ENCODE results near the gene CCDC27. TPM values are rescaled to one million over a fixed set of nuclear protein-coding genes. Genes with fewer than 3 reads are reported as not detected.

The CCDC27 gene
- total and polyA plus RNA-seq, 2 of the 13 experiments (the other 11 are each of a cell fraction or from before 2014, with no cell fraction given) = not detected

DNA sequence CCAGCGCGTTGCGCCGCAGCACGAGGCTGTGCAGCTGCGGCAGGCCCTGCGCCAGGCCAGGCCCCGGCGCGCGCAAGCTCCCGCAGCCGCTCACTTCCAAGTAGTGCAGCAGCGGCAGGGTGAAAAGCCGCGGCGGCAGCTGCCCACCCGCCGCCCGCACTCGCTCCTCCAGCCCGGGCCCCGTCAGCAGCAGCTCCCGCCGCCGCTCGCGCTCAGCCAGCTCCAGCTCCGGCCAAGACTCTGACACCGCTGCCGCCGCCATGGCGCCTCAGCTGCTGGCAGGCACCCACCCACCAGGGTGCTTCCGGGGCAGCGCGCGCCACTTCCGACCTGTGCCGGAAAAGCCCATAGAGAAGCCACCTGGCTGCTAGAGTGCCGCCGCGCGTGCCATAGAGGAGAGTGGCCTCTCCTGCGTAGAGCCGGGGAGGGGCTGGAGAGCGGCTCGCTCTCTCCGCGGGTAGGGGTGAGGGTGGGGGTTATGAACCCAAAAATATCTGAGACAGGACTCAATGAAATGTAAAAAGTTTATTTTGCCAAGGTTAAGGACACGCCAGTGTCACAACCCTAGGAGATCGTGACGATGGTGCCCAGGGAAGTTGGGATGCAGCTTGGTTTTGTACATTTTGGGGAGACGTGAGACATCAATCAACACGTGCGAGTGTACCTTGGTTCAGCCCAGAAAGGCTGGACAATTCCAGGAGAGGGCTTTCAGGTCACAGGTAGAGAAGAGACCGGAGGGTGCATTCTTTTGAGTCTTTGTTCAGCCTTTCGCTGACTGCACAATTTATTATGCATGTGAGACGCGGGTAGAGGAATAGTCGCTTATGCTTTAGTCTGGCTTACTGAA is 44.2 kb downstream of the CCDC27 start, which contains the start of gene LRRC47 (continued):
- TF ChIP-seq, protein P1, sequence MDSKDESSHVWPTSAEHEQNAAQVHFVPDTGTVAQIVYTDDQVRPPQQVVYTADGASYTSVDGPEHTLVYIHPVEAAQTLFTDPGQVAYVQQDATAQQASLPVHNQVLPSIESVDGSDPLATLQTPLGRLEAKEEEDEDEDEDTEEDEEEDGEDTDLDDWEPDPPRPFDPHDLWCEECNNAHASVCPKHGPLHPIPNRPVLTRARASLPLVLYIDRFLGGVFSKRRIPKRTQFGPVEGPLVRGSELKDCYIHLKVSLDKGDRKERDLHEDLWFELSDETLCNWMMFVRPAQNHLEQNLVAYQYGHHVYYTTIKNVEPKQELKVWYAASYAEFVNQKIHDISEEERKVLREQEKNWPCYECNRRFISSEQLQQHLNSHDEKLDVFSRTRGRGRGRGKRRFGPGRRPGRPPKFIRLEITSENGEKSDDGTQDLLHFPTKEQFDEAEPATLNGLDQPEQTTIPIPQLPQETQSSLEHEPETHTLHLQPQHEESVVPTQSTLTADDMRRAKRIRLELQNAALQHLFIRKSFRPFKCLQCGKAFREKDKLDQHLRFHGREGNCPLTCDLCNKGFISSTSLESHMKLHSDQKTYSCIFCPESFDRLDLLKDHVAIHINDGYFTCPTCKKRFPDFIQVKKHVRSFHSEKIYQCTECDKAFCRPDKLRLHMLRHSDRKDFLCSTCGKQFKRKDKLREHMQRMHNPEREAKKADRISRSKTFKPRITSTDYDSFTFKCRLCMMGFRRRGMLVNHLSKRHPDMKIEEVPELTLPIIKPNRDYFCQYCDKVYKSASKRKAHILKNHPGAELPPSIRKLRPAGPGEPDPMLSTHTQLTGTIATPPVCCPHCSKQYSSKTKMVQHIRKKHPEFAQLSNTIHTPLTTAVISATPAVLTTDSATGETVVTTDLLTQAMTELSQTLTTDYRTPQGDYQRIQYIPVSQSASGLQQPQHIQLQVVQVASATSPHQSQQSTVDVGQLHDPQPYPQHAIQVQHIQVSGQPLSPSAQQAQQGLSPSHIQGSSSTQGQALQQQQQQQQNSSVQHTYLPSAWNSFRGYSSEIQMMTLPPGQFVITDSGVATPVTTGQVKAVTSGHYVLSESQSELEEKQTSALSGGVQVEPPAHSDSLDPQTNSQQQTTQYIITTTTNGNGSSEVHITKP (CRISPR knock-in tag; IDR thresholded peaks at IDR 0.05; ENCODE audit: low read depth) = peak; percentile 75
- no peak for TF ChIP-seq U2AF2 (IDR thresholded peaks at IDR 0.05; ENCODE audit: low read depth, low read length)
- TF ChIP-seq, protein P2, sequence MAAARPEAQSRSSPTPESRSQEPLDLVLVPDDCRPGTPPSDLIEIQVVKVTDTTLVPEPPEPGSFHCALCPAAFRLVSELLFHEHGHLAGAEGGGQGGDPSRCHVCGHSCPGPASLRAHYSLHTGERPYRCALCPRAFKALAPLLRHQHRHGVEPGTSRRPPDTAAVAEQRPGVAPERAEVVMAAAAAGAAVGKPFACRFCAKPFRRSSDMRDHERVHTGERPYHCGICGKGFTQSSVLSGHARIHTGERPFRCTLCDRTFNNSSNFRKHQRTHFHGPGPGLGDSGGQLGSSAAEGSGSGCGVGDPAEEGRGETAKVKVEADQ (CRISPR knock-in tag; IDR thresholded peaks at IDR 0.05; ENCODE audit: borderline replicate concordance) = 0 out of 2 replicates have a peak, but pooled peaks have one; percentile 25
- TF ChIP-seq ZNF484 (CRISPR knock-in tag; IDR thresholded peaks at IDR 0.05; ENCODE audit: borderline replicate concordance, low read depth) = no peak
- TF ChIP-seq ZNF121 (CRISPR knock-in tag; IDR thresholded peaks at IDR 0.05) = no peak
- TF ChIP-seq, protein P3, sequence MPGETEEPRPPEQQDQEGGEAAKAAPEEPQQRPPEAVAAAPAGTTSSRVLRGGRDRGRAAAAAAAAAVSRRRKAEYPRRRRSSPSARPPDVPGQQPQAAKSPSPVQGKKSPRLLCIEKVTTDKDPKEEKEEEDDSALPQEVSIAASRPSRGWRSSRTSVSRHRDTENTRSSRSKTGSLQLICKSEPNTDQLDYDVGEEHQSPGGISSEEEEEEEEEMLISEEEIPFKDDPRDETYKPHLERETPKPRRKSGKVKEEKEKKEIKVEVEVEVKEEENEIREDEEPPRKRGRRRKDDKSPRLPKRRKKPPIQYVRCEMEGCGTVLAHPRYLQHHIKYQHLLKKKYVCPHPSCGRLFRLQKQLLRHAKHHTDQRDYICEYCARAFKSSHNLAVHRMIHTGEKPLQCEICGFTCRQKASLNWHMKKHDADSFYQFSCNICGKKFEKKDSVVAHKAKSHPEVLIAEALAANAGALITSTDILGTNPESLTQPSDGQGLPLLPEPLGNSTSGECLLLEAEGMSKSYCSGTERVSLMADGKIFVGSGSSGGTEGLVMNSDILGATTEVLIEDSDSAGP (CRISPR knock-in tag; IDR thresholded peaks at IDR 0.05; ENCODE audit: borderline replicate concordance) = peak; percentile 60; the same call in 1 of the 2 replicates
- no peak for TF ChIP-seq ZC3H4 (CRISPR knock-in tag; IDR thresholded peaks at IDR 0.05; ENCODE audit: borderline replicate concordance)
- no peak for TF ChIP-seq MLLT10 (CRISPR knock-in tag; IDR thresholded peaks at IDR 0.05)
- TF ChIP-seq, protein P4, sequence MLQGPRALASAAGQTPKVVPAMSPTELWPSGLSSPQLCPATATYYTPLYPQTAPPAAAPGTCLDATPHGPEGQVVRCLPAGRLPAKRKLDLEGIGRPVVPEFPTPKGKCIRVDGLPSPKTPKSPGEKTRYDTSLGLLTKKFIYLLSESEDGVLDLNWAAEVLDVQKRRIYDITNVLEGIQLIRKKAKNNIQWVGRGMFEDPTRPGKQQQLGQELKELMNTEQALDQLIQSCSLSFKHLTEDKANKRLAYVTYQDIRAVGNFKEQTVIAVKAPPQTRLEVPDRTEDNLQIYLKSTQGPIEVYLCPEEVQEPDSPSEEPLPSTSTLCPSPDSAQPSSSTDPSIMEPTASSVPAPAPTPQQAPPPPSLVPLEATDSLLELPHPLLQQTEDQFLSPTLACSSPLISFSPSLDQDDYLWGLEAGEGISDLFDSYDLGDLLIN (CRISPR knock-in tag; IDR thresholded peaks at IDR 0.05; ENCODE audit: borderline replicate concordance) = no peak
- no peak for TF ChIP-seq FLYWCH1 (CRISPR knock-in tag; IDR thresholded peaks at IDR 0.05)
- no peak for TF ChIP-seq GLI4 (CRISPR knock-in tag; IDR thresholded peaks at IDR 0.05; ENCODE audit: borderline replicate concordance)
- peak; percentile 50; the same call in 1 of the 2 replicates for TF ChIP-seq FOXO1 (CRISPR knock-in tag; IDR thresholded peaks at IDR 0.05)
- TF ChIP-seq CREM (IDR thresholded peaks at IDR 0.05) = peak; percentile 87
- TF ChIP-seq CREM (CRISPR knock-in tag; IDR thresholded peaks at IDR 0.05) = no peak
- TF ChIP-seq, protein P5, sequence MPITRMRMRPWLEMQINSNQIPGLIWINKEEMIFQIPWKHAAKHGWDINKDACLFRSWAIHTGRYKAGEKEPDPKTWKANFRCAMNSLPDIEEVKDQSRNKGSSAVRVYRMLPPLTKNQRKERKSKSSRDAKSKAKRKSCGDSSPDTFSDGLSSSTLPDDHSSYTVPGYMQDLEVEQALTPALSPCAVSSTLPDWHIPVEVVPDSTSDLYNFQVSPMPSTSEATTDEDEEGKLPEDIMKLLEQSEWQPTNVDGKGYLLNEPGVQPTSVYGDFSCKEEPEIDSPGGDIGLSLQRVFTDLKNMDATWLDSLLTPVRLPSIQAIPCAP (CRISPR knock-in tag; IDR thresholded peaks at IDR 0.05; ENCODE audit: low read depth) = no peak
- no peak for TF ChIP-seq TCF7L2 (IDR thresholded peaks at IDR 0.05; ENCODE audit: low read depth, low read length)
- TF ChIP-seq HES4 (CRISPR knock-in tag; IDR thresholded peaks at IDR 0.05; ENCODE audit: borderline replicate concordance) = no peak
